ENCODE data around the gene RNF41. TPM values are rescaled to one million over a fixed set of nuclear protein-coding genes. Genes with fewer than 3 reads are reported as not detected.
A peak's percentile ranks its signal among the peaks of the same experiment; 100 is the strongest.

The RNF41 gene
- total RNA-seq, 1 donor from 2014 or later = 86.0 TPM

DNA sequence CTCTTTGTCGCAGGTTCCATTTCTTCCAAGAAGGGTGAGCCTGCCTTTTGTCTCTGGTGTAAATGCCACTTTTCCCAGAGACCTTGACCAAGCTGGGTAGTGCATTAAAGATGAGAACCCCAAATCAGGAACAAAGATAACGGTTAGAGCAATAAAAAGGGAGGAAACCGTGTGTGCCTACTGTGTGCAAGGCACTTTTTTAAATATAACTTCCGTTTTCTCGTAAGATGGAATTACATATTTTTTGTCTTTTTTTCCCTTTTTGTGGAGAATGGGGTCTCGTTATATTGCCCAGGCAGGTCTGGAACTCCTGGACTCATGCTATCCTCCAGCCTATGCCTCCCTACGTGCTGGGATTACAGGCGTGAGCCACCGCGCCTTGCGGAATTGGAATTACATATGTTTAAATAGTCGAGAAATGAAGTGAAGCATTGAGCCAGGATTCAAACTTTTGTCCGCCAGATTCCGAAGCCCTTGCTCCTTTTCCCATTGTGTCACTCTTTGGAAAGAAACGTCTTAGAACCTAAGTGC is 1.9 kb upstream of the RNF41 start:
- intact Hi-C loops (cut with micrococcal nuclease) = loop anchor here (1.0 to 5.0 kb wide), 10 partner anchors 17 to 485 kb away; partner anchors contain the start of genes ANKRD52, MYL6B, PYM1 and RAB5B
- Mint-ChIP-seq H3K9me3 (no peaks in the 10 kb centered on the region), H3K27ac (peak overlapping the region; percentile 98), H3K4me3 (peak overlapping the region; percentile 99), H3K27me3 (no peaks in the 10 kb centered on the region), H3K4me1 (peaks cover 48% of the 10 kb centered on the region), H3K36me3 (ENCODE audit: low read depth) (peaks cover 24% of the 10 kb centered on the region)
- TF ChIP-seq, protein P1, sequence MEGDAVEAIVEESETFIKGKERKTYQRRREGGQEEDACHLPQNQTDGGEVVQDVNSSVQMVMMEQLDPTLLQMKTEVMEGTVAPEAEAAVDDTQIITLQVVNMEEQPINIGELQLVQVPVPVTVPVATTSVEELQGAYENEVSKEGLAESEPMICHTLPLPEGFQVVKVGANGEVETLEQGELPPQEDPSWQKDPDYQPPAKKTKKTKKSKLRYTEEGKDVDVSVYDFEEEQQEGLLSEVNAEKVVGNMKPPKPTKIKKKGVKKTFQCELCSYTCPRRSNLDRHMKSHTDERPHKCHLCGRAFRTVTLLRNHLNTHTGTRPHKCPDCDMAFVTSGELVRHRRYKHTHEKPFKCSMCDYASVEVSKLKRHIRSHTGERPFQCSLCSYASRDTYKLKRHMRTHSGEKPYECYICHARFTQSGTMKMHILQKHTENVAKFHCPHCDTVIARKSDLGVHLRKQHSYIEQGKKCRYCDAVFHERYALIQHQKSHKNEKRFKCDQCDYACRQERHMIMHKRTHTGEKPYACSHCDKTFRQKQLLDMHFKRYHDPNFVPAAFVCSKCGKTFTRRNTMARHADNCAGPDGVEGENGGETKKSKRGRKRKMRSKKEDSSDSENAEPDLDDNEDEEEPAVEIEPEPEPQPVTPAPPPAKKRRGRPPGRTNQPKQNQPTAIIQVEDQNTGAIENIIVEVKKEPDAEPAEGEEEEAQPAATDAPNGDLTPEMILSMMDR (IDR thresholded peaks at IDR 0.05) = no peak
- DNase-seq (no peak), ATAC-seq (ENCODE audit: low read depth) (no peak)
- POLR2A ChIA-PET = interaction anchor here (0.7 to 4.0 kb wide), 3 partner anchors 11 to 484 kb away, joined by 4 to 111 read pairs (median 25); no protein-coding TSS in a partner anchor
- CTCF ChIA-PET = interaction anchor here (1.3 to 4.0 kb wide), 5 partner anchors 18 to 241 kb away, joined by 5 to 52 read pairs (median 34); partner anchors contain the start of genes SMARCC2 and ZC3H10

DNA sequence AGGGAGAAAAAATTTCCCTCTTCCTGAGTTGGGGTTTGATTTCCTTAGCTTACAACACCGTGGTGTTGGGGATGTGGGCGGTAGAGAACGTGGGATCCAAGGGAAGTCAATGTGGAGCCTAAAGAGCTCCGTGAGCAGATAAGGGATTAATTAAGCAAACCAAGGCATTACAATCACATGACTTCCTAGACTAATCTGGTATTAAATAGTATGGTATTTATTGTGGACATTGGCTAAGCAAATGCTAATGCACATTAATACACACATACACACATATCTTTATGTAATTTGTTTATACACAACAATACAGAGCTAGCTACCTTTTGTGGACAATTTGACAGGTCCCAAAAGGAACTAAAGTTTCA is 791 bp upstream of the RNF41 start:
- TF ChIP-seq, protein P1 (IDR thresholded peaks at IDR 0.05) = no peak
- peaks cover 48% of the 10 kb centered on the region for H3K4me1 Mint-ChIP-seq
- H3K9me3 Mint-ChIP-seq = no peaks in the 10 kb centered on the region
- no peak for DNase-seq
- H3K27me3 Mint-ChIP-seq = no peaks in the 10 kb centered on the region
- CTCF ChIA-PET = interaction anchor here (1.0 to 4.0 kb wide), 13 partner anchors 13 to 484 kb away, joined by 3 to 52 read pairs (median 6); partner anchors contain the start of genes ANKRD52, ESYT1, GLS2 and PA2G4
- POLR2A ChIA-PET = interaction anchor here (0.6 to 4.0 kb wide), 27 partner anchors 10 to 1723 kb away, joined by 3 to 111 read pairs (median 7); partner anchors contain the start of genes ANKRD52, CNPY2, COQ10A and ESYT1
- peaks cover 24% of the 10 kb centered on the region for H3K36me3 Mint-ChIP-seq (ENCODE audit: low read depth)
- intact Hi-C loops (cut with micrococcal nuclease) = loop anchor here (5.0 kb wide), 2 partner anchors 250 to 295 kb away; partner anchors contain the start of genes PYM1 and RAB5B
- ATAC-seq (ENCODE audit: low read depth) = no peak
- peak overlapping the region; percentile 98 for H3K27ac Mint-ChIP-seq
- H3K4me3 Mint-ChIP-seq = peak overlapping the region; percentile 99

DNA sequence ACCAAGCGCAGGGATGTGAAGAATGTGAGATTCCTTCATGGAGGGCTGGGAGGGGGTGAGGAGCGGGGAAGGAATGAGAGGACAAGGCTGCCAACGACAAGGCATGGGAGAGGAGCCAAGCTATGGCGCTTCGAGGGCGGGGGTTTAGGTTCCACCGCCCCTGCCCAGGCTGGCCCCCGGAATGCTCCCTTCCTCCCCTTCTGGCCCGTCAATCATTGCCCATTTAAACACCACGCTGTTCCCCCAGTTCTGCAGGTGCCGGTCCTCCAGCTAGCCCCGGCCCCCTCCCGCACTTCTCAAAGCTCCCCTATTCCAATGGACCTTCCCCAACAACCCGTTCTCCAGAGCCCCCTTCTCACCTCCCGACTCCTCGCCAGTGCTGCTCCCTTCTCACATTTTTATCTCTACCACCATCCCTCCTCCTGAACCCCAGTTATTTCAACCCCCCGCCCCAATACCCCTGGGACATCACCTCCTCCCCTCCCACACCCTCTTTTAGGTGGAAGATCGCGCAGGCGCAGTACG is 428 bp downstream of the RNF41 start:
- ChIA-PET CTCF (interaction anchor here (0.6 to 4.0 kb wide), 13 partner anchors 12 to 483 kb away, joined by 3 to 52 read pairs (median 6); partner anchors contain the start of genes ANKRD52, ESYT1, GLS2 and PA2G4), POLR2A (interaction anchor here (0.7 to 4.0 kb wide), 40 partner anchors 9 to 939 kb away, joined by 3 to 111 read pairs (median 6); partner anchors contain the start of genes ANKRD52, BLOC1S1, CD63 and CNPY2)
- no peaks in the 10 kb centered on the region for H3K27me3 Mint-ChIP-seq
- H3K27ac Mint-ChIP-seq = peak overlapping the region; percentile 98
- intact Hi-C loops (cut with micrococcal nuclease) = loop anchor here (1.0 to 5.0 kb wide), 8 partner anchors 46 to 1300 kb away; partner anchors contain the start of genes COQ10A, CS, DDIT3 and MYL6
- peak overlapping the region; percentile 99 for H3K4me3 Mint-ChIP-seq
- no peaks in the 10 kb centered on the region for H3K9me3 Mint-ChIP-seq
- H3K36me3 Mint-ChIP-seq (ENCODE audit: low read depth) = peaks cover 28% of the 10 kb centered on the region
- DNase-seq (no peak), ATAC-seq (ENCODE audit: low read depth) (peak; percentile 23)
- TF ChIP-seq, protein P1 (IDR thresholded peaks at IDR 0.05) = no peak
- H3K4me1 Mint-ChIP-seq = peaks cover 55% of the 10 kb centered on the region

DNA sequence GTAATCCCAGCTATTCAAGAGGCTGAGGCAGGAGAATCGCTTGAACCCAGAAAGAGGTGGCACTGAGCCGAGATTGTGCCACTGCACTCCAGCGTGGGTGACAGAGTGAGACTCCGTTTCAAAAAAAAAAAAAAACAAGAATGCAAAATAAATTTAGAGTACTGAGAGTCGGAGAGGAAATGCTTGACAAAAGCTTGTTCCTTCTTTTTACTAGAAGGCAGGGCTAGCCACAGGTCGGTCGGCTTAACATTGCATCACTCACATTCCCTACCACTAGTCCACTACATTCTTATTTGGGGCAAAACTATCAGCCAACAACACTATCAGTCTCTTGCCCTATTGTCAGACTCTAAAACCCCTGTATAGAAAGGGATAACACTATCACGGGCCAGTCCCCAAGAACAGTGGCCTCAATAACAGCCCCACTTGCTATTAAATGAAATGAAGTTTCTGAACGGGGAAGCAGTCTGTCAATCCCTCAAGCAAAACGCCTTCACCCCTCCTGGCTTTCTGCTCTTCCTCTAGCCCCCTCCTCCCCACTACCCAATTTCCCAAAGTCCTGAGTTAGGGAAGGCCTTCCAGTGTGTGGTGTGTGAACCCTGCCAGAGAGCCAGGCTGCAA is 1.0 kb downstream of the RNF41 start:
- TF ChIP-seq, protein P1 (IDR thresholded peaks at IDR 0.05) = no peak
- peak overlapping the region; percentile 99 for H3K4me3 Mint-ChIP-seq
- peak; percentile 21 for DNase-seq
- ATAC-seq (ENCODE audit: low read depth) = peak; percentile 13
- peaks cover 30% of the 10 kb centered on the region for H3K36me3 Mint-ChIP-seq (ENCODE audit: low read depth)
- H3K27ac Mint-ChIP-seq = peak overlapping the region; percentile 98
- ChIA-PET CTCF (interaction anchor here (0.9 to 4.0 kb wide), 7 partner anchors 15 to 416 kb away, joined by 3 to 52 read pairs (median 8); partner anchors contain the start of genes ANKRD52, SMARCC2 and ZC3H10), POLR2A (interaction anchor here (0.7 to 4.0 kb wide), 25 partner anchors 9 to 938 kb away, joined by 3 to 111 read pairs (median 8); partner anchors contain the start of genes ANKRD52, BLOC1S1, CNPY2 and COQ10A)
- H3K27me3 Mint-ChIP-seq = no peaks in the 10 kb centered on the region
- no peaks in the 10 kb centered on the region for H3K9me3 Mint-ChIP-seq
- intact Hi-C loops (cut with micrococcal nuclease) = loop anchor here (1.0 to 5.0 kb wide), 8 partner anchors 46 to 1300 kb away; partner anchors contain the start of genes COQ10A, CS, DDIT3 and MYL6
- peaks cover 57% of the 10 kb centered on the region for H3K4me1 Mint-ChIP-seq

Measured in activated B cell treated with CpG ODN at 0.5 μM for 24 hours (primary cell).